GM06990 (cell line): Measurements from ENCODE around the gene TNFAIP8.

ENCODE experiments used
- DNase-seq: peaks from one replicate; pipeline ENCODE4 v3.0.0-alpha.2; 2011; ENCODE audit not compliant: insufficient read length; ENCODE audit errors: extremely low read depth
- H3K27me3 ChIP-seq: replicated peaks from 2 replicates; pipeline ENCODE4 v1.6.0; 2011; ENCODE audit warnings: low read length; ENCODE audit not compliant: control insufficient read depth, insufficient read depth
- H3K36me3 ChIP-seq: 2 replicates; pipeline ENCODE4 v1.5.1; 2011; ENCODE audit warnings: low read length; ENCODE audit not compliant: control insufficient read depth, insufficient read depth
- H3K4me3 ChIP-seq: replicated peaks from 2 replicates; pipeline ENCODE4 v1.5.1; 2011; ENCODE audit warnings: low read depth, mild to moderate bottlenecking, control low read depth, low read length
- CTCF ChIP-seq: IDR thresholded peaks from 2 replicates; pipeline ENCODE4 v1.5.1; 2011; ENCODE audit warnings: low read length, control low read depth, mild to moderate bottlenecking, inconsistent platforms; ENCODE audit not compliant: insufficient read depth, poor library complexity, severe bottlenecking

The TNFAIP8 gene

GRCh38 chr5:119371146-119371545 lies 15.3 kb downstream of the TNFAIP8 start:
- peaks cover 3% of the 10 kb centered on the region for H3K36me3 ChIP-seq
- no peaks in the 10 kb centered on the region for H3K27me3 ChIP-seq
- TF ChIP-seq CTCF = no peak
- no peak overlapping the region for H3K4me3 ChIP-seq
- DNase-seq = no peak

- H3K27me3 ChIP-seq = no peaks in the 10 kb centered on the region
- DNase-seq = no peak
- no peak overlapping the region for H3K4me3 ChIP-seq
- peaks cover 4% of the 10 kb centered on the region for H3K36me3 ChIP-seq
- TF ChIP-seq CTCF = no peak
These were observed 17.6 kb downstream of the TNFAIP8 start for GRCh38 chr5:119373449-119373858.

GRCh38 chr5:119374901-119375300 lies 19.1 kb downstream of the TNFAIP8 start:
- peaks cover 4% of the 10 kb centered on the region for H3K36me3 ChIP-seq
- TF ChIP-seq CTCF = no peak
- no peak for DNase-seq
- no peak overlapping the region for H3K4me3 ChIP-seq
- no peaks in the 10 kb centered on the region for H3K27me3 ChIP-seq

- H3K4me3 ChIP-seq = no peak overlapping the region
- no peak for TF ChIP-seq CTCF
These were observed 21.2 kb downstream of the TNFAIP8 start for GRCh38 chr5:119377066-119377465.

GRCh38 chr5:119378075-119378700 lies 22.4 kb downstream of the TNFAIP8 start:
- Histone ChIP-seq H3K36me3 (peaks cover 4% of the 10 kb centered on the region), H3K27me3 (no peaks in the 10 kb centered on the region), H3K4me3 (no peak overlapping the region)
- no peak for DNase-seq
- no peak for TF ChIP-seq CTCF

More at GRCh38 chr5:119377066-119377465, 21.2 kb downstream of the TNFAIP8 start:
- peaks cover 4% of the 10 kb centered on the region for H3K36me3 ChIP-seq
- H3K27me3 ChIP-seq = no peaks in the 10 kb centered on the region
- DNase-seq = no peak

GRCh38 chr5:119379096-119379495 lies 23.3 kb downstream of the TNFAIP8 start:
- Histone ChIP-seq H3K4me3 (no peak overlapping the region), H3K27me3 (no peaks in the 10 kb centered on the region), H3K36me3 (peaks cover 4% of the 10 kb centered on the region)
- DNase-seq = no peak
- TF ChIP-seq CTCF = no peak
